Transverse colon (tissue), 3 donors: ENCODE measurements around the gene SLIT1.

Experiments used
- CTCF ChIP-seq, 5 experiments: fragments of 200-600 bp in 3 of 5; fragments of 450-650 bp in 2 of 5; sonication (generic) in 3 of 5; IDR thresholded peaks; 1 replicate in 2 of 5; 2 replicates in 3 of 5; pipeline ENCODE4 v1.5.1; 2016 to 2017; ENCODE audit warnings: antibody characterized with exemption in 5 of 5, inconsistent platforms in 3 of 5, mild to moderate bottlenecking in 2 of 5, moderate library complexity in 1 of 5
- EP300 ChIP-seq: sonication (generic); formaldehyde crosslinking; IDR thresholded peaks from one replicate; pipeline ENCODE4 v1.6.1; 2017; ENCODE audit warnings: antibody characterized with exemption, low read depth

- TF ChIP-seq CTCF (IDR thresholded peaks at IDR 0.05) (no peak), EP300 (no peak)
Measured at GRCh38 chr10:96972264-96972663, 213.5 kb downstream of the SLIT1 start.
